ENCODE measurements around the gene LDLRAD4. TPM values are rescaled to one million over a fixed set of nuclear protein-coding genes. Genes with fewer than 3 reads are reported as not detected.

LDLRAD4 gene
- total RNA-seq, 1 donor: 50.9 TPM

DNA sequence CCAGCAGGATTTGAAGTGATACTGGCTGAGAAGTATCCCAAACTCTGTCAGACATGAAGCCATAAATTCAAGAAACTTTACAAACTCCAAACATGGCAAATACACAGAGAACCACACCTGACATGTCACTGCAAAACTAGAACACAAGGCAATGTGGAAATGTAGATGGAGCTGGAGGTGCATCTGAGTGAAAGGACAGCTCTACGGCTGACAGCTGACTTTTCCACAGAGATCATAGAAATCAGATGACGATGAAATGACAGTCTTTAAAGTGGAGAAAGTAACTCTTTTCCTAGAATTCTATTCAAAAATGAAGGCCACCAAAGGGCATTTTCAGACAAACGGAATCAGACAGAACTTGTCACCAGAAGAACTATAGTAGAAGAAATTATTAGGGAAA is 97.5 kb downstream of the LDLRAD4 start:
- Histone ChIP-seq H3K4me1 (ENCODE audit: insufficient read depth, low read length) (peaks cover 6% of the 10 kb centered on the region), H3K9me3 (ENCODE audit: low read depth, low read length) (peaks cover 12% of the 10 kb centered on the region), H3K4me3 (ENCODE audit: low read length) (no peak overlapping the region), H3K27me3 (ENCODE audit: insufficient read depth, low read length) (no peaks in the 10 kb centered on the region)

DNA sequence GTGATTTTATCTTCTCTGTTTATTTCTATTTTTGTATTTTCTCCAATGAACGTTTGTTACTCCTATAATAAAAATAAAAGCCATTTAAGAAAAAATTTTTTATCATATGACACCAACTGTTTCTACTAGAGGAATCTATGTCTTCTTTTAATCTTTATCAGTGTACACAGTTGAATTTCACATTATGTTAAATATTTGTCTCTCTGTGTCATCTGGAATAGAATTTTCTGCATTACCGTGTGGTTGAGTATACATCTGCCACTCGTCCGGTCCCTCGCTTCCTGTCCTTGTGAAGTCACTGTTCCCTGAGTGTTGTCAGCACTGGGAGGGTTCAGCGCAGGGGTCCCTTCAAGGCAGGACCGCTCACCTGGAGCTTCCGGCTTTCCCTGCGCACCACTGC is 99.2 kb downstream of the LDLRAD4 start:
- peaks cover 12% of the 10 kb centered on the region for H3K9me3 ChIP-seq (ENCODE audit: low read depth, low read length)
- no peak overlapping the region for H3K4me3 ChIP-seq (ENCODE audit: low read length)
- H3K27me3 ChIP-seq (ENCODE audit: insufficient read depth, low read length): no peaks in the 10 kb centered on the region
- peaks cover 6% of the 10 kb centered on the region for H3K4me1 ChIP-seq (ENCODE audit: insufficient read depth, low read length)

DNA sequence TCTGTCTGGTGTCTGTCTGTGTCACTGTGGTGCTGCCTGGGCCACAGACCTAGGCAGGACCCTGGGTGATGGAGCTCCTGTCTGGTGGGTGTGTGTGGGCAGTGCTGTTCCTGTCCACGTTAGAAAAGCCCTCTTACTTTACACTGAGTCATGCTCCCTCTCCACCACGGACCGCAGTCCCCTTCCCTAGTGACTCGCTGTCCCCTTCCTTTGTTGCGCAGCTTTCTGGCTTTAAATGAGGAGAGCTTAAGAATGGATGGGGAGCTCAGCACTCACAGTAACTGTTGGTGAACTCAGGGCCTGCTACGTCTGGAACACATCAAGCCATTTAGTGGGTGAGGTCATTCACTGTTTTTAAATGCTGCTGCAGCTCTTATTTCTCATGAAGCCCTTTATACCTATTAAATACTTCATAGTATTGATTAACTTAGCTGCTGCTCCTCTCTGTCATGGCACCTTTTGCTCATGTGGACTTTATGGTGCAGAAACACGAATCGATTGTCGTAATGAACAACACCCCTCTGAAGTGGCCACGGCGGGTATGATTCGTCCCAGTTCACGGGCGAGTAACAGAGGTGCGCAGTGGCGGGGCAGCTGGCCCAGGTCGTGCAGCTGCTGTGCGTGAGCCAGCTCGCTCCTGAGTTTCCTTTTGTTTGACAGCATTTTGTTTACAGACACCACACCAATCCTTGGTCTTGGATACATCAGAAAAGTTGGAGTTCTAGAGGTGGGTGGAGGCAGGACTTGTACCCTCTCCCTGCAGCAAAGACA is 100.4 kb downstream of the LDLRAD4 start:
- Histone ChIP-seq H3K4me3 (ENCODE audit: low read length) (no peak overlapping the region), H3K4me1 (ENCODE audit: insufficient read depth, low read length) (no peaks in the 10 kb centered on the region), H3K27me3 (ENCODE audit: insufficient read depth, low read length) (no peaks in the 10 kb centered on the region), H3K9me3 (ENCODE audit: low read depth, low read length) (peaks cover 12% of the 10 kb centered on the region)

DNA sequence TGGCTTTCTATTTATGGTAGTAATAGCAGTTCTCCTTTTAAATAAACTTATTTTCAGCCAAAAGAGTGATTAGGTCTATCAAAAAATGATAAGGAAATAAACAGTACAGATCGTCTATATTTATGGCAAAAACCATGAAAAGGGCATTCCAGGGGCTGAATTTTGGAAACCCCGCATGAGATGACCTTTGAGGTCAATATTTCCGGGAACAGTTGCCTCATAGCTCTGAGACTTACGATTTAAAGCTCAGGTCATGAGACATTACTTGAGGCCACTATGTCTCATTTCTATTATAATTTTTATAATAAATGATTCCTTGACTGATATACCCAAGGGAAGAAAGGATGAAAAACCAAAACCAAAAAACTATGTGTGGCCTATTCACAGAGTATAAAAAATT is 101.1 kb downstream of the LDLRAD4 start:
- Histone ChIP-seq H3K4me1 (ENCODE audit: insufficient read depth, low read length) (no peaks in the 10 kb centered on the region), H3K4me3 (ENCODE audit: low read length) (no peak overlapping the region), H3K27me3 (ENCODE audit: insufficient read depth, low read length) (no peaks in the 10 kb centered on the region), H3K9me3 (ENCODE audit: low read depth, low read length) (peaks cover 12% of the 10 kb centered on the region)

DNA sequence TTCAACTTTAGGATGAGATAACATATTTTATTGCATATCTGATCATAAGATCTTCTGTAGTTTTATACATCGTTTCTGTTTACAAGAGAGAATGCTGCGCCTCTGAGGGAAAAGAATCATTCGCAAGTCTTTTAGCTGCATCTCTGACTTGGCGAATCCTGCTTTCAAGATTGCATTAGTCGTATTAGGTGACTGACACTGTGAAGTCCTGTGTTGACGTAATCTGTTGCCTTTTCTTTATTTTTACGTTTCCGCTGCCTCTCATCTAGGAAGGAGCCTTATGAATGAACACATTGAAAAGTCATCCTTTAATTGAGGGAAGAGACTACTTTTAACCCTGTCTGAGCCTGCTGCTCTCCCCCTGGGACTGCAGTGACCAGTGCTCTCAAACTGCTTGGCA is 101.5 kb downstream of the LDLRAD4 start:
- peaks cover 12% of the 10 kb centered on the region for H3K9me3 ChIP-seq (ENCODE audit: low read depth, low read length)
- H3K4me1 ChIP-seq (ENCODE audit: insufficient read depth, low read length): no peaks in the 10 kb centered on the region
- no peaks in the 10 kb centered on the region for H3K27me3 ChIP-seq (ENCODE audit: insufficient read depth, low read length)
- no peak overlapping the region for H3K4me3 ChIP-seq (ENCODE audit: low read length)

DNA sequence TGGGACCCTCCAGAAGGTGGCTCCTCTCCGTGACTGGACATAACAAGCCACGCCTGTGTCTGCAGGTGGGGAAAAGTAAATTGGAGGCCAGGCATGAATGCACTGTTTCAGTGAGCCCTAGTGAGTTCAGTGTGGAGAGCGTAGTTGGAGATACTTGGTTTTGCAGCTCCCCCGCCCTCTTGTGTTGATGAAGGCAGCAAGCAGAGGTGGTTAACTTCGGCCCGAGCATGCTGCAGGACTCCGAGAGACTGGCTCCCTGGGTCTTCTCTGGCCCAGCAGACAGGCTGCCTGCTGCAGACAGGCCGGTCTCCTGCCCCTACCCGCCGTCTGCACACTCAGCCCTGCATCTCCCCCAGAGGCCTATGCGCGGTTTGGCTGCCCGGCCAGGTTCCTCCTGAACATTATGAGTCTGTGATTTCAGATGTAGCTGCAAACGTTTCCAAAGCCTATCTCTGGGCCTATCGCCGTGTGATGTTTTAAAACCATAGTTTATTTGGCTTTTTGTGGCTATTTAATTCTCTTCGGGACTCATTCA is 102.4 kb downstream of the LDLRAD4 start:
- no peaks in the 10 kb centered on the region for H3K4me1 ChIP-seq (ENCODE audit: insufficient read depth, low read length)
- peaks cover 10% of the 10 kb centered on the region for H3K9me3 ChIP-seq (ENCODE audit: low read depth, low read length)
- H3K27me3 ChIP-seq (ENCODE audit: insufficient read depth, low read length): no peaks in the 10 kb centered on the region
- H3K4me3 ChIP-seq (ENCODE audit: low read length): no peak overlapping the region

DNA sequence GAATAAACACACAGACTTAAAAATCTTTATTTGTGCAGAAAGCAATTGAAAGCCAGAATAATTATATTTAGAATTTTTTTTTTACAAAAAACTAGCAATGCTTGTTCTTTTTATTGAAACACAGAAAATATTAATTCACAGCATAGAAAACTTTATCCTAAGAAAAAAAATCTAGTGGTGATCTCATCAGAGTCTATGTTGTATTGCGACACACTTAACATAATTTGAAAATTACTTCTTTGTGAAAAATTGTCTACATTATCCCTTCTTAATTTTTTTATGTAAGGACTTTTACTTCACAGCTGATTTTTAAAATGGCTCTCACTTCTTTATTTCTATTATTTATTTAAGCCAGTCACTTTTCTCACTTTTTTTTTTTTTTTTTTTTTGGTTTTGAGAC is 103.4 kb downstream of the LDLRAD4 start:
- peaks cover under 1% of the 10 kb centered on the region for H3K9me3 ChIP-seq (ENCODE audit: low read depth, low read length)
- H3K27me3 ChIP-seq (ENCODE audit: insufficient read depth, low read length): no peaks in the 10 kb centered on the region
- no peaks in the 10 kb centered on the region for H3K4me1 ChIP-seq (ENCODE audit: insufficient read depth, low read length)
- H3K4me3 ChIP-seq (ENCODE audit: low read length): no peak overlapping the region

DNA sequence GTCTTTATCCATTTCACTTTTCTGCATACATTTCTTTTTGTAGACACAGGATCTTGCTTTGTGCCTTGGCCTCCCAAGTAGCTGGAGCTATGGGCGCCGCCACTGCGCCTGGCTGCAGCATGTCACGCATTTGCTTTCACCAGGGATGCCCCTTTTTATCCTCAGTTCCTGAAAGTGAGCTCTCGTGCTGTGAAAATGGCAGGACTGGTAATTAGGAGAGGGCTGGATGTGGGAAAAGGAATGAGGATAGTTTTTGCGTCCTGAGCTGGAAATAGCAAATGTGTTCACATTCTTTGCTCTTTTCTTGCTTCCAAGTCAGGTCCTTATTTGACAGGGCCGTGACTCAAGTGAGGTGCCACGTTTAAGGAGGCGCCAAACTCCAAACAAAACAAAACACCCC is 104.6 kb downstream of the LDLRAD4 start:
- Histone ChIP-seq H3K4me1 (ENCODE audit: insufficient read depth, low read length) (no peaks in the 10 kb centered on the region), H3K27me3 (ENCODE audit: insufficient read depth, low read length) (no peaks in the 10 kb centered on the region), H3K4me3 (ENCODE audit: low read length) (no peak overlapping the region), H3K9me3 (ENCODE audit: low read depth, low read length) (no peaks in the 10 kb centered on the region)

DNA sequence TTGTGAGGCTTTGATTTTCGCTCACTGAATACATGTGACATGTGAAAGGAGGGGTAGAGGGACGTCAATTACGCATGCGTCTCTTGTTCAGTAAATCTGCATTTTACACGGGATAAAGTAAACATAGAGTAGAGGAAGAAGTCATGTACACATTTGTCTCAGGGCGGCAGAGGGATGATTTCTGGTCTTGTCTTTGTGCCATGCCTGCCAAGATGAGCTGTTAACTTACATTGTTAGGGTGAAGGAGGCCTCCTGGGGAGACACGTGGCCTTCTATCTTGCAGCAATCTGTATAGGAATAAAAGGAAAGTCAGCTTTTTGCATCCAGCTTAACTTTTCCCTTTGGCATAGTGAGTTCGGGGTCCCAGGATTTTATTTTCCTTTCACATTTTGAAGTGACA is 106.3 kb downstream of the LDLRAD4 start:
- Histone ChIP-seq H3K9me3 (ENCODE audit: low read depth, low read length) (no peaks in the 10 kb centered on the region), H3K4me1 (ENCODE audit: insufficient read depth, low read length) (no peaks in the 10 kb centered on the region), H3K27me3 (ENCODE audit: insufficient read depth, low read length) (no peaks in the 10 kb centered on the region), H3K4me3 (ENCODE audit: low read length) (no peak overlapping the region)

DNA sequence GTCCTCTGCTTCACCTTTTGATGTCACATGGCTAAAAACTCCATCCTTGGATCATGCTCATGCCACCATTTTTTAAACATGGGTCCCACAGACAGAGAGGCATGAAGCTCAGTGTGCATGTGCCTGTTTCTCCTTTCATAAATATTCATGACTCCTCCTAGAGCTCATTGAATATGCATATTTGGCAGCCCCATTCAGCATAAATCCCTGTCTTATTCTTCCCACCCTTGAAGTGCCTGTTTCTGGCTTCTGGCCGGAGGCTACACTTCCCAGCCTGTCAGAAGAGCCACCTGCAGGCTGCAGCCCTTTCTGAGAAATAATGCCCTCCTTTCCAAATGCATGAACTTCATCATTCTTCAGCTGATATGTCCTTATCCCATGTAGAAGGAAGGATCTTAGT is 109.7 kb downstream of the LDLRAD4 start:
- H3K4me1 ChIP-seq (ENCODE audit: insufficient read depth, low read length): no peaks in the 10 kb centered on the region
- no peak overlapping the region for H3K4me3 ChIP-seq (ENCODE audit: low read length)
- H3K9me3 ChIP-seq (ENCODE audit: low read depth, low read length): no peaks in the 10 kb centered on the region

DNA sequence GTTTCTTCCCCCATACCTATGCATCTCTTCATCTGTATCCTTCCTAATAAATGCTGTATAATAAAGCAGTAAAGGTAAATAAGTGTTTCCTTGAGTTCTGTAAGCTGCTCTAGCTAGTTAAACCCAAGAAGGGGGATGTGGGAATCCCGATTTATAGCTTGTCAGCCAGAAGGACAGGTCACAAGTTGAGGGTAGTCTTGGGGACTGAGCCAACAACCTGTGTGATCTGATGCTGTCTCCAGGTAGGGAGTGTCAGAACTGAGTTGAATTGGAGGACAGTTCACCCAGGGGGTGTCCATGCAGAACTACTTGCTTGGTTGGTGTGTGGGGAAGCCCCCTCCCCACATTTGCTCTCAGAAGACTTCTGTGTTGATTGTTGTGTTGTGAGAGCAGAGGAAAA is 112.4 kb downstream of the LDLRAD4 start:
- Histone ChIP-seq H3K9me3 (ENCODE audit: low read depth, low read length) (no peaks in the 10 kb centered on the region), H3K27me3 (ENCODE audit: insufficient read depth, low read length) (no peaks in the 10 kb centered on the region), H3K4me3 (ENCODE audit: low read length) (no peak overlapping the region), H3K4me1 (ENCODE audit: insufficient read depth, low read length) (no peaks in the 10 kb centered on the region)

More for the DNA sequence above, 109.7 kb downstream of the LDLRAD4 start:
- no peaks in the 10 kb centered on the region for H3K27me3 ChIP-seq (ENCODE audit: insufficient read depth, low read length)

DNA sequence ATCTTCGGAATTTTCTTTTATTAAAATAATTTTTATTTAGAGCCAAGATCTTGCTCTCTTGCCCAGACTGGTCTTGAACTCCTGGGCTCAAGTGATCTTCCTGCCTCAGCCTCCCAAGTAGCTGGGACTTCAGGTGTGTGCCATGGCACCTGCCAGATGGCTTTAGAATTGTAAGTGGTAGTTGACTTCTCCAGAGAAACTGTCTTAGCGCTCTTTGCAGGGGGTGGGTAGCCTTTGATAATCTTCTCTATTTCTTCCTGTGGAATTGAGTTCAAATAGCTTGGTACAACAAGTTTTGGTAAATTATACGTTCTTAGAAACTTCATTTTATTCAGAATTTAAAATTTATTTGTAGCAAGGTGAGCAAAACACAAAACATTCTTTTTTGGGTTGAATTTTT is 113.3 kb downstream of the LDLRAD4 start:
- no peaks in the 10 kb centered on the region for H3K9me3 ChIP-seq (ENCODE audit: low read depth, low read length)
- H3K4me1 ChIP-seq (ENCODE audit: insufficient read depth, low read length): no peaks in the 10 kb centered on the region
- H3K27me3 ChIP-seq (ENCODE audit: insufficient read depth, low read length): no peaks in the 10 kb centered on the region
- H3K4me3 ChIP-seq (ENCODE audit: low read length): no peak overlapping the region

DNA sequence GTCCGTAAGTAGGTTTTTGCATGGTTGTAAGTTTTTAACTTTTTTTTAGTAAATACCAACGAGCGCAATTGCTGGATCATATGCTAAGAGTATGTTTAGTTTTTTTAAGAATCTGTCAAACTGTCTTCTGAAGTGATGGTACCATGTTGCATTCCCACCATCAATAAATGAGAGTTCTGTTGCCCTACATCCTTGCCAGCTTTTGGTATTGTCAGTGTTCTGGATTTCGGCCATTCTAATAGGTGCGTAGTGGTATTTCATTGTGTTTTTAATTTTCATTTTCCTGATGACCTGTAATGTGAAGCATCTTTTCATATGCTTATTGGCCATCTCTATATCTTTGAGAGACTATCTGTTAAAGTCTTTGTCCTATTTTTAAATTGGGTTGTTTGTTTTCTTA is 114.3 kb downstream of the LDLRAD4 start:
- H3K9me3 ChIP-seq (ENCODE audit: low read depth, low read length): no peaks in the 10 kb centered on the region
- no peaks in the 10 kb centered on the region for H3K4me1 ChIP-seq (ENCODE audit: insufficient read depth, low read length)
- no peaks in the 10 kb centered on the region for H3K27me3 ChIP-seq (ENCODE audit: insufficient read depth, low read length)
- no peak overlapping the region for H3K4me3 ChIP-seq (ENCODE audit: low read length)

DNA sequence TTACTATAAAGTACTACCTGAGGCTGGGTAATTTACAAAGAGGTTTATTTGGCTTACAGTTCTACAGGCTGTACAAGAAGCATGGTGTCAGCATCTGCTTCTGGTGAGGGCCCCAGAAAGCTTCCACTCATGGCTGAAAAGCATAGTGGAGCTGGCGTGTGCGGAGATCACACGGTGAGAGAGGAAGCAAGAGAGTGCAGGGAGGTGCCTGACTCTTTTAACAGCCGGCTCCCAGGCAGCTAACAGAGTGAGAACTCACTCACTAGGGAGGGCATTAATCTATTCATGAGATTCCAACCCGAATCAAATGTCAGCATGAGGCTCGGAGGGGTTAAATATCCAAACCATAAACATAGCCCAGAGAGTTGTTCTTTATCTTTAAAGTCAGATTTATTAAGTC is 117.3 kb downstream of the LDLRAD4 start:
- Histone ChIP-seq H3K4me3 (ENCODE audit: low read length) (no peak overlapping the region), H3K9me3 (ENCODE audit: low read depth, low read length) (no peaks in the 10 kb centered on the region), H3K4me1 (ENCODE audit: insufficient read depth, low read length) (no peaks in the 10 kb centered on the region), H3K27me3 (ENCODE audit: insufficient read depth, low read length) (no peaks in the 10 kb centered on the region)

DNA sequence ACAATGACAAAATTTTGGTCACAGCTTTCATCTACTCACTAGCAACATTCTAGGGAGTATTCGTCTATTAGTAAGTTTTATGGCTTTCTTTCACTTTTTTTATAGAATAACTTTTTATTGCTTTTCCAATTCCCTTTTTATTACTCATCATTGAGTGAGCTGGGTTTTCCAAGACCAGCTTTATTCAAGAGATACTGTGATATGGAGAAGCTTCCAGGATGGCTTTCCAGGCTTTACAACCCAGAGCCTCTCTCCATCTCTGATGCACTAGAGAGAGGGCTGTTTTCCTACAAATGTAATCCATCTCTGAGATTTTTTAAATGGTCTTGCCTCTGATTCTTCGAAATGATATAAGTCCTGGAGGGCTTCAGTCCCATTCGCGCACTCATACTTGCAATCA is 118.3 kb downstream of the LDLRAD4 start:
- Histone ChIP-seq H3K4me3 (ENCODE audit: low read length) (no peak overlapping the region), H3K27me3 (ENCODE audit: insufficient read depth, low read length) (no peaks in the 10 kb centered on the region), H3K9me3 (ENCODE audit: low read depth, low read length) (peaks cover 8% of the 10 kb centered on the region), H3K4me1 (ENCODE audit: insufficient read depth, low read length) (no peaks in the 10 kb centered on the region)

DNA sequence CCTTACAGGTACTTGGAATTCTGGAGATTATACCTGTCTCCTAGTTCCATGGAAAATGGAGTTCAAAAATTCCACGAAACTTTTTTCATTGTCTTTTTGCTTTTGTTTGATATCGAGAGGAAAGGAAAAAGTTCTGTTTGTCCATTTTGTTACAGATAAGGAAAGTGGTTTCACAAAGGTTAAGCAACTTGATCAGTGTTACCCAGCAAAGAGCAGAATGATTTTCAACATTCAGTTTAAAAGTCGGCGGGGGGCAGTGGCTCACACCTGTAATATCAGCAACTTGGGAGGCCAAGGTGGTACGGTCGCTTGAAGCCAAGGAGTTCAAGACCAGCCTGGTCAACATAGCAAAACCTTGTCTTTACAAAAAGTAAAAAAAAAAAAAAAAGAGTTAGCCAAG is 118.8 kb downstream of the LDLRAD4 start:
- Histone ChIP-seq H3K27me3 (ENCODE audit: insufficient read depth, low read length) (no peaks in the 10 kb centered on the region), H3K9me3 (ENCODE audit: low read depth, low read length) (peaks cover 10% of the 10 kb centered on the region), H3K4me1 (ENCODE audit: insufficient read depth, low read length) (no peaks in the 10 kb centered on the region), H3K4me3 (ENCODE audit: low read length) (no peak overlapping the region)

All from mononuclear cell (primary cell).